IMR-90 (cell line): ENCODE data around the gene KANK3. TPM values are rescaled to one million over a fixed set of nuclear protein-coding genes. Genes with fewer than 3 reads are reported as not detected.

Source experiments
- ATAC-seq: fragments of 200-7000 bp; cut with Tn5 transposase; 2 replicates; pipeline ENCODE4 v1.9.1; 2020; ENCODE audit warnings: low read depth, mild to moderate bottlenecking, moderate library complexity
- BruUV-seq: library from RNA; stranded (reverse); fragments of 400-500 nt; replicated peaks from 2 replicates; lab custom pipeline; 2021; lab: Mats Ljungman, UMichigan
- CTCF ChIA-PET: fragments of 300-600 bp; formaldehyde crosslinking; extraction: SDS; loops from one replicate; lab custom pipeline; 2021; ENCODE audit warnings: antibody characterized with exemption; lab: Yijun Ruan, JAX
- POLR2A ChIA-PET: fragments of 300-600 bp; sonication (Branson Sonifier 250); formaldehyde crosslinking; loops from one replicate; lab custom pipeline; 2022; ENCODE audit warnings: antibody characterized with exemption; ENCODE audit not compliant: unreplicated experiment; lab: Charles Lee
- DNase-seq: peaks from one replicate; pipeline ENCODE4 v3.0.0; 2013
- H2AFZ ChIP-seq: replicated peaks from 2 replicates; pipeline ENCODE3; 2013; ENCODE audit warnings: low read length, mild to moderate bottlenecking; ENCODE audit not compliant: poor library complexity
- H2AK5ac ChIP-seq: 2 replicates; pipeline ENCODE4 v1.6.1; 2013; ENCODE audit warnings: low read depth, low read length, inconsistent platforms
- H2AK9ac ChIP-seq: replicated peaks from 2 replicates; pipeline ENCODE3; 2013; ENCODE audit warnings: mild to moderate bottlenecking, low read depth, low read length, moderate library complexity; ENCODE audit not compliant: poor library complexity
- H2BK120ac ChIP-seq: 2 replicates; pipeline ENCODE4 v1.6.1; 2013; ENCODE audit warnings: low read depth, low read length, inconsistent platforms
- H2BK15ac ChIP-seq: 3 replicates; pipeline ENCODE4 v1.6.1; 2013; ENCODE audit warnings: low read depth, low read length, inconsistent platforms
- H2BK20ac ChIP-seq: 2 replicates; pipeline ENCODE4 v1.6.1; 2013; ENCODE audit warnings: low read depth, mild to moderate bottlenecking, inconsistent platforms, low read length, moderate library complexity
- H2BK5ac ChIP-seq: 2 replicates; pipeline ENCODE4 v1.6.1; 2013; ENCODE audit warnings: mild to moderate bottlenecking, low read depth, low read length, inconsistent platforms; ENCODE audit not compliant: poor library complexity, severe bottlenecking
- H3K14ac ChIP-seq: replicated peaks from 2 replicates; pipeline ENCODE4 v1.6.1; 2013; ENCODE audit warnings: low read depth, low read length, inconsistent platforms
- H3K18ac ChIP-seq: 2 replicates; pipeline ENCODE4 v1.6.1; 2013; ENCODE audit warnings: low read depth, low read length, control low read depth
- H3K23ac ChIP-seq: 2 replicates; pipeline ENCODE4 v1.6.1; 2013; ENCODE audit warnings: low read depth, low read length, inconsistent platforms
- H3K27ac ChIP-seq: 2 replicates; pipeline ENCODE4 v1.5.1; 2013; ENCODE audit warnings: mild to moderate bottlenecking, control low read depth, low read length; ENCODE audit not compliant: insufficient read depth
- H3K27me3 ChIP-seq: 2 replicates; pipeline ENCODE4 v1.6.1; 2013; ENCODE audit warnings: low read length; ENCODE audit not compliant: control insufficient read depth, insufficient read depth
- H3K36me3 ChIP-seq: 2 replicates; pipeline ENCODE4 v1.6.1; 2013; ENCODE audit warnings: low read length, mixed read lengths; ENCODE audit not compliant: control insufficient read depth, insufficient read depth
- H3K4ac ChIP-seq: 2 replicates; pipeline ENCODE4 v1.6.1; 2013; ENCODE audit warnings: low read depth, low read length, inconsistent platforms
- H3K4me1 ChIP-seq: 2 replicates; pipeline ENCODE4 v1.6.1; 2013; ENCODE audit warnings: low read length, mixed read lengths; ENCODE audit not compliant: control insufficient read depth, insufficient read depth
- H3K4me2 ChIP-seq: 2 replicates; pipeline ENCODE4 v1.6.1; 2013; ENCODE audit warnings: low read depth, mild to moderate bottlenecking, control low read depth, low read length, moderate library complexity
- H3K4me3 ChIP-seq: 2 replicates; pipeline ENCODE4 v1.5.1; 2013; ENCODE audit warnings: low read depth, mild to moderate bottlenecking, control low read depth, low read length, moderate library complexity; ENCODE audit not compliant: insufficient read depth
- H3K56ac ChIP-seq: 2 replicates; pipeline ENCODE4 v1.6.1; 2013; ENCODE audit warnings: low read length, inconsistent platforms; ENCODE audit not compliant: insufficient read depth; ENCODE audit errors: extremely low read depth
- H3K79me1 ChIP-seq, 2 experiments: 2 replicates each; pipeline ENCODE4 v1.6.1; 2013; ENCODE audit warnings: low read length in 2 of 2, inconsistent platforms in 1 of 2, low read depth in 1 of 2
- H3K9ac ChIP-seq: 2 replicates; pipeline ENCODE4 v1.6.1; 2013; ENCODE audit warnings: low read depth, low read length, control low read depth
- H3K9me1 ChIP-seq: 2 replicates; pipeline ENCODE4 v1.6.1; 2013; ENCODE audit warnings: low read length, inconsistent platforms; ENCODE audit not compliant: insufficient read depth
- H3K9me3 ChIP-seq: 2 replicates; pipeline ENCODE4 v1.6.1; 2013; ENCODE audit warnings: low read length; ENCODE audit not compliant: control insufficient read depth, insufficient read depth
- H4K20me1 ChIP-seq: 2 replicates; pipeline ENCODE4 v1.6.1; 2013; ENCODE audit warnings: low read length, inconsistent platforms; ENCODE audit not compliant: insufficient read depth
- H4K5ac ChIP-seq: 2 replicates; pipeline ENCODE4 v1.6.1; 2013; ENCODE audit warnings: mild to moderate bottlenecking, low read depth, low read length, control low read depth
- H4K8ac ChIP-seq, 2 experiments: 2 replicates each; pipeline ENCODE4 v1.6.1; 2013; ENCODE audit warnings: low read depth in 2 of 2, low read length in 2 of 2, control low read depth in 1 of 2, inconsistent platforms in 1 of 2
- H4K91ac ChIP-seq: 2 replicates; pipeline ENCODE4 v1.6.1; 2013; ENCODE audit warnings: low read depth, low read length, inconsistent platforms; ENCODE audit not compliant: insufficient read depth
- CEBPB ChIP-seq: IDR thresholded peaks from 2 replicates; pipeline ENCODE4 v1.6.1; 2012; ENCODE audit warnings: low read depth, low read length, improper control_type of control experiment
- CHD1 ChIP-seq: IDR thresholded peaks from 2 replicates; pipeline ENCODE4 v1.6.1; 2012; ENCODE audit warnings: low read depth, low read length, improper control_type of control experiment
- MAFK ChIP-seq: IDR thresholded peaks from 2 replicates; pipeline ENCODE4 v1.6.1; 2012; ENCODE audit warnings: low read depth, low read length, improper control_type of control experiment
- RAD21 ChIP-seq: IDR thresholded peaks from 2 replicates; pipeline ENCODE4 v1.6.1; 2012; ENCODE audit warnings: low read length, improper control_type of control experiment
- RCOR1 ChIP-seq: IDR thresholded peaks from 2 replicates; pipeline ENCODE4 v1.6.1; 2012; ENCODE audit warnings: mild to moderate bottlenecking, low read length, improper control_type of control experiment; ENCODE audit not compliant: insufficient replicate concordance
- SMC3 ChIP-seq: fragments of 150-350 bp; IDR thresholded peaks from 2 replicates; pipeline ENCODE4 v1.6.1; 2016; ENCODE audit warnings: low read depth, mild to moderate bottlenecking, antibody characterized with exemption, low read length, moderate library complexity
- whole genome bisulfite sequencing, 2 experiments: methylation state at CpG; one replicate each; pipeline versions ENCODE4 v1.1.5 to v1.1.7; 2013; ENCODE audit warnings: missing lambda C conversion rate in 2 of 2; ENCODE audit not compliant: insufficient read length in 1 of 2; ENCODE audit errors: extremely low coverage in 2 of 2; 5-methylcytosine and 5-hydroxymethylcytosine counted together
- dilution Hi-C: fragments of 300-500 bp; cut with HindIII; formaldehyde crosslinking; loops from one replicate; pipeline ENCODE4 v1.14.3; 2018; ENCODE audit warnings: low sequenced_read_pairs; ENCODE audit not compliant: unreplicated experiment
- in situ Hi-C: fragments of 300-500 bp; cut with MboI; formaldehyde crosslinking; loops from 3 replicates; pipeline ENCODE4 v1.14.3; 2019; ENCODE audit warnings: low sequenced_read_pairs, inconsistent platforms, mixed read lengths
- intact Hi-C: fragments of 100-400 bp; cut with micrococcal nuclease; formaldehyde crosslinking; loops from 2 replicates; pipeline ENCODE4 v1.10.0; 2022
- polyA plus RNA-seq, 3 experiments: library from polyadenylated mRNA; depleted of rRNA; stranded (reverse); fragments of >200 nt; gene quantifications; 2 replicates each; pipeline ENCODE4 v1.2.3, GENCODE V29; 2012; ENCODE audit warnings: low replicate concordance in 1 of 3
- total RNA-seq: library from RNA; depleted of rRNA; stranded (reverse); fragments of >200 nt; gene quantifications from 2 replicates; pipeline ENCODE4 v1.2.3, GENCODE V29; 2012
- TF ChIP-seq, protein P1 (sequence below): fragments of 150-350 bp; IDR thresholded peaks from 2 replicates; pipeline ENCODE4 v1.6.1; 2016; ENCODE audit warnings: low read depth, mild to moderate bottlenecking, low read length, moderate library complexity, borderline replicate concordance

Gene KANK3
- total and polyA plus RNA-seq, 2 of the 4 experiments (the other 2 are of a cell fraction): 0.07 TPM; not detected in 1

GRCh38 chr19:8389891-8390616 is 47.0 kb upstream of the KANK3 start, which contains the start of gene RAB11B (continued):
- TF ChIP-seq MAFK (no peak), CEBPB (no peak), SMC3 (no peak)

DNA sequence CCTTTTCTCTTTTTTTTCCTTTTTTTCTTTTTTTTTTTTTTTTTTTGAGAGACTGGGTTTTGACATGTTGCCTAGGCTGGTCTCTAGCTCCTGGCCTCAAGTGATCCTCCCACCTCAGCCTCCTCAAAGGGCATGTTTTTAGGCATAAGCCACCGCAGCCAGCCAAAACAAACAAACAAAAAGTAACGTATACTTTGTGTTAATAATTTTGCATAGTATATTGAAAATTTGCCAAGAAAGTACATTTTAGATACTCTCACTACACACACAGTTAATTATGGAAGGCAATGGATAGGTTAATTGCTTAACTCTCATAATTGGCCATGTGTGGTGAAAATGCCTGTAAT is 45.5 kb upstream of the KANK3 start:
- no peak overlapping the region for H3K27ac ChIP-seq
- TF ChIP-seq RAD21: no peak
- TF ChIP-seq, protein P1, sequence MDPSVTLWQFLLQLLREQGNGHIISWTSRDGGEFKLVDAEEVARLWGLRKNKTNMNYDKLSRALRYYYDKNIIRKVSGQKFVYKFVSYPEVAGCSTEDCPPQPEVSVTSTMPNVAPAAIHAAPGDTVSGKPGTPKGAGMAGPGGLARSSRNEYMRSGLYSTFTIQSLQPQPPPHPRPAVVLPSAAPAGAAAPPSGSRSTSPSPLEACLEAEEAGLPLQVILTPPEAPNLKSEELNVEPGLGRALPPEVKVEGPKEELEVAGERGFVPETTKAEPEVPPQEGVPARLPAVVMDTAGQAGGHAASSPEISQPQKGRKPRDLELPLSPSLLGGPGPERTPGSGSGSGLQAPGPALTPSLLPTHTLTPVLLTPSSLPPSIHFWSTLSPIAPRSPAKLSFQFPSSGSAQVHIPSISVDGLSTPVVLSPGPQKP: no peak
- TF ChIP-seq CHD1: no peak
- no peak for TF ChIP-seq RCOR1
- no peak overlapping the region for H2AK9ac ChIP-seq
- in situ Hi-C loops (no loop called here), intact Hi-C loops (no loop called here), dilution Hi-C loops (no loop called here)
- H3K9me1 ChIP-seq: peaks cover 8% of the 10 kb centered on the region
- no peak overlapping the region for H3K4ac ChIP-seq
- ATAC-seq (no peak), DNase-seq (no peak)
- H3K18ac ChIP-seq: no peak overlapping the region
- ChIA-PET CTCF (no interaction called here), POLR2A (interaction anchor here (0.7 kb wide), 1 partner anchor 181 kb away, joined by 6 read pairs; no protein-coding TSS in a partner anchor)
- no peak overlapping the region for H3K14ac ChIP-seq
- H3K79me1 ChIP-seq: peaks cover 12 to 29% of the 10 kb centered on the region in 2 experiments; a peak in 3 of 4 replicates
- no peak overlapping the region for H3K56ac ChIP-seq
- no peak overlapping the region for H2BK15ac ChIP-seq
- H2BK20ac ChIP-seq: no peak overlapping the region
- no peaks in the 10 kb centered on the region for H3K36me3 ChIP-seq
- no CpG with 5 or more reads among the region's 2 CpGs for WGBS, 2 experiments
- H3K9me3 ChIP-seq: no peaks in the 10 kb centered on the region
- H2BK5ac ChIP-seq: no peak overlapping the region
- no peaks in the 10 kb centered on the region for H3K27me3 ChIP-seq
- no peak overlapping the region for H2AK5ac ChIP-seq
- no peak overlapping the region for H4K5ac ChIP-seq
- no peak overlapping the region for H4K8ac ChIP-seq
- H3K4me3 ChIP-seq: no peak overlapping the region
- H4K20me1 ChIP-seq: peaks cover 24% of the 10 kb centered on the region
- H3K9ac ChIP-seq: no peak overlapping the region
- H2AFZ ChIP-seq: no peak overlapping the region
- H4K91ac ChIP-seq: no peak overlapping the region
- peaks cover 9% of the 10 kb centered on the region; the same call in 1 of the 2 replicates for H3K4me1 ChIP-seq
- H3K23ac ChIP-seq: no peak overlapping the region
- no peak overlapping the region for H2BK120ac ChIP-seq
- no peak overlapping the region for H3K4me2 ChIP-seq
- no TSS peak for BruUV-seq
